Activated naive CD4-positive, alpha-beta T cell treated with anti-CD3 and anti-CD28 coated beads for 36 hours (primary cell): Measurements from ENCODE around the gene SLC22A5. TPM values are rescaled to one million over a fixed set of nuclear protein-coding genes. Genes with fewer than 3 reads are reported as not detected.
"Not testable (repeated sequence)": the region's sequence is repeated elsewhere in the genome, so short reads cannot be mapped to it uniquely, and the experiment has no call there.

Source experiments
- CTCF ChIA-PET: fragments of 350-600 bp; sonication (Branson Sonifier 250); formaldehyde crosslinking; loops from one replicate; lab custom pipeline; 2021; ENCODE audit warnings: antibody characterized with exemption; lab: Charles Lee
- DNase-seq: peaks from one replicate; pipeline ENCODE4 v3.0.0-alpha.2; 2020
- H3K27ac Mint-ChIP-seq: one replicate; pipeline ENCODE4 v1.8.0; 2021; ENCODE audit warnings: mild to moderate bottlenecking, mixed read lengths
- H3K27me3 Mint-ChIP-seq: one replicate; pipeline ENCODE4 v1.8.0; 2021; ENCODE audit warnings: low read depth, mixed read lengths
- H3K36me3 Mint-ChIP-seq: one replicate; pipeline ENCODE4 v1.8.0; 2021; ENCODE audit warnings: low read depth, mixed read lengths
- H3K4me1 Mint-ChIP-seq: one replicate; pipeline ENCODE4 v1.8.0; 2021; ENCODE audit warnings: low read depth, mixed read lengths
- H3K4me3 Mint-ChIP-seq: one replicate; pipeline ENCODE4 v1.8.0; 2021; ENCODE audit warnings: mild to moderate bottlenecking, moderate library complexity, mixed read lengths
- H3K9me3 Mint-ChIP-seq: one replicate; pipeline ENCODE4 v1.8.0; 2021; ENCODE audit warnings: mixed read lengths
- intact Hi-C: fragments of 100-400 bp; cut with micrococcal nuclease; formaldehyde crosslinking; loops from one replicate; pipeline ENCODE4 v1.15.1; 2023
- total RNA-seq, 2 experiments: library from RNA; stranded (reverse); gene quantifications; one replicate each; pipeline ENCODE4 v1.2.3, GENCODE V29; 2021

SLC22A5 gene
- total RNA-seq, 2 experiments from 2014 or later = 3.1 to 3.6 TPM

GRCh38 chr5:132391247-132391646 is 21.7 kb downstream of the SLC22A5 start:
- intact Hi-C loops = no loop called here
- CTCF ChIA-PET = interaction anchor here (1.1 to 20.9 kb wide), 3 partner anchors 8 to 109 kb away, joined by 3 to 466 read pairs (median 4); no protein-coding TSS in a partner anchor

GRCh38 chr5:132391870-132392269 is 22.4 kb downstream of the SLC22A5 start:
- Mint-ChIP-seq H3K27me3 (no peaks in the 10 kb centered on the region), H3K27ac (no peak overlapping the region), H3K36me3 (peaks cover 2% of the 10 kb centered on the region), H3K9me3 (no peaks in the 10 kb centered on the region), H3K4me3 (no peak overlapping the region), H3K4me1 (peaks cover 58% of the 10 kb centered on the region)
- DNase-seq = no peak
- intact Hi-C loops = no loop called here
- CTCF ChIA-PET = interaction anchor here (0.6 to 20.9 kb wide), 4 partner anchors 15 to 1561 kb away, joined by 3 to 466 read pairs (median 4); no protein-coding TSS in a partner anchor

More at GRCh38 chr5:132391247-132391646, 21.7 kb downstream of the SLC22A5 start:
- Mint-ChIP-seq H3K9me3 (no peaks in the 10 kb centered on the region), H3K27ac (no peak overlapping the region), H3K4me1 (peaks cover 58% of the 10 kb centered on the region), H3K36me3 (peaks cover 2% of the 10 kb centered on the region), H3K27me3 (no peaks in the 10 kb centered on the region), H3K4me3 (no peak overlapping the region)
- no peak for DNase-seq

- Mint-ChIP-seq H3K4me1 (peaks cover 58% of the 10 kb centered on the region), H3K4me3 (no peak overlapping the region), H3K36me3 (peaks cover 2% of the 10 kb centered on the region), H3K27ac (no peak overlapping the region), H3K9me3 (no peaks in the 10 kb centered on the region), H3K27me3 (no peaks in the 10 kb centered on the region)
- CTCF ChIA-PET = interaction anchor here (1.1 to 20.9 kb wide), 2 partner anchors 14 to 108 kb away, joined by 3 to 466 read pairs; no protein-coding TSS in a partner anchor
- DNase-seq = no peak
- intact Hi-C loops = no loop called here
These were observed 22.9 kb downstream of the SLC22A5 start for GRCh38 chr5:132392411-132392810.

GRCh38 chr5:132392978-132393825 is 23.7 kb downstream of the SLC22A5 start:
- H3K36me3 Mint-ChIP-seq = peaks cover 2% of the 10 kb centered on the region
- H3K4me1 Mint-ChIP-seq = peaks cover 61% of the 10 kb centered on the region
- no peak overlapping the region for H3K27ac Mint-ChIP-seq
- H3K4me3 Mint-ChIP-seq = no peak overlapping the region
- H3K9me3 Mint-ChIP-seq = no peaks in the 10 kb centered on the region
- CTCF ChIA-PET = interaction anchor here (0.6 to 20.9 kb wide), 2 partner anchors 107 to 304 kb away, joined by 3 to 466 read pairs; no protein-coding TSS in a partner anchor
- H3K27me3 Mint-ChIP-seq = no peaks in the 10 kb centered on the region
- no peak for DNase-seq
- intact Hi-C loops = no loop called here

- no peaks in the 10 kb centered on the region for H3K9me3 Mint-ChIP-seq
- CTCF ChIA-PET = interaction anchor here (0.9 to 20.9 kb wide), 5 partner anchors 8 to 106 kb away, joined by 3 to 466 read pairs (median 5); no protein-coding TSS in a partner anchor
- H3K27me3 Mint-ChIP-seq = no peaks in the 10 kb centered on the region
- no peak overlapping the region for H3K4me3 Mint-ChIP-seq
- H3K4me1 Mint-ChIP-seq = peaks cover 64% of the 10 kb centered on the region
- no peak overlapping the region for H3K27ac Mint-ChIP-seq
- intact Hi-C loops = no loop called here
- DNase-seq = no peak
- H3K36me3 Mint-ChIP-seq = peaks cover 2% of the 10 kb centered on the region
These were observed 25.3 kb downstream of the SLC22A5 start for GRCh38 chr5:132394667-132395259.

GRCh38 chr5:132396589-132397031 is 27.1 kb downstream of the SLC22A5 start:
- Mint-ChIP-seq H3K27ac (no peak overlapping the region), H3K27me3 (no peaks in the 10 kb centered on the region), H3K36me3 (peaks cover 2% of the 10 kb centered on the region), H3K4me1 (peaks cover 73% of the 10 kb centered on the region), H3K9me3 (no peaks in the 10 kb centered on the region), H3K4me3 (no peak overlapping the region)
- DNase-seq = no peak
- CTCF ChIA-PET = interaction anchor here (2.3 to 20.9 kb wide), 3 partner anchors 10 to 104 kb away, joined by 5 to 466 read pairs (median 17); no protein-coding TSS in a partner anchor
- intact Hi-C loops = loop anchor here (1.0 kb wide), 1 partner anchor 10 kb away; no protein-coding TSS in a partner anchor

GRCh38 chr5:132397224-132397623 is 27.7 kb downstream of the SLC22A5 start:
- H3K36me3 Mint-ChIP-seq = peaks cover 2% of the 10 kb centered on the region
- peaks cover 78% of the 10 kb centered on the region for H3K4me1 Mint-ChIP-seq
- H3K27ac Mint-ChIP-seq = no peak overlapping the region
- H3K9me3 Mint-ChIP-seq = no peaks in the 10 kb centered on the region
- no peak for DNase-seq
- H3K27me3 Mint-ChIP-seq = no peaks in the 10 kb centered on the region
- no peak overlapping the region for H3K4me3 Mint-ChIP-seq
- CTCF ChIA-PET = interaction anchor here (1.0 to 20.9 kb wide), 4 partner anchors 9 to 103 kb away, joined by 3 to 466 read pairs (median 10); no protein-coding TSS in a partner anchor
- intact Hi-C loops = no loop called here

- H3K9me3 Mint-ChIP-seq, H3K36me3 Mint-ChIP-seq, DNase-seq, H3K27me3 Mint-ChIP-seq, H3K4me3 Mint-ChIP-seq, H3K27ac Mint-ChIP-seq, intact Hi-C loops: not testable (repeated sequence)
- CTCF ChIA-PET = interaction anchor here (0.9 to 20.9 kb wide), 7 partner anchors 8 to 103 kb away, joined by 3 to 466 read pairs (median 3); no protein-coding TSS in a partner anchor
- H3K4me1 Mint-ChIP-seq = peaks cover 75% of the 10 kb centered on the region
These were observed 28.6 kb downstream of the SLC22A5 start for GRCh38 chr5:132397936-132398675.

- H3K4me1 Mint-ChIP-seq = peaks cover 77% of the 10 kb centered on the region
- not testable (repeated sequence) for H3K36me3 Mint-ChIP-seq, H3K4me3 Mint-ChIP-seq, H3K27ac Mint-ChIP-seq, DNase-seq, H3K9me3 Mint-ChIP-seq, H3K27me3 Mint-ChIP-seq
- intact Hi-C loops = loop anchor here (10.0 kb wide), 1 partner anchor 231 kb away; no protein-coding TSS in a partner anchor
- CTCF ChIA-PET = interaction anchor here (0.6 kb wide), 1 partner anchor 52 kb away, joined by 3 read pairs; no protein-coding TSS in a partner anchor
These were observed 34.5 kb downstream of the SLC22A5 start for GRCh38 chr5:132404041-132404440.

- intact Hi-C loops = loop anchor here (1.0 to 10.0 kb wide), 3 partner anchors 9 to 557 kb away; partner anchors contain the start of gene AFF4
- CTCF ChIA-PET = interaction anchor here (0.7 to 8.5 kb wide), 4 partner anchors 9 to 94 kb away, joined by 3 to 73 read pairs (median 7); no protein-coding TSS in a partner anchor
- Mint-ChIP-seq H3K27ac (peak overlapping the region; percentile 1), H3K4me1 (peaks cover 70% of the 10 kb centered on the region), H3K4me3 (no peak overlapping the region), H3K27me3 (no peaks in the 10 kb centered on the region), H3K36me3 (no peaks in the 10 kb centered on the region), H3K9me3 (peaks cover 9% of the 10 kb centered on the region)
- no peak for DNase-seq
These were observed 36.1 kb downstream of the SLC22A5 start for GRCh38 chr5:132405646-132406045.

GRCh38 chr5:132406144-132406783 is 36.8 kb downstream of the SLC22A5 start:
- H3K9me3 Mint-ChIP-seq = peaks cover 9% of the 10 kb centered on the region
- peak overlapping the region; percentile 69 for H3K27ac Mint-ChIP-seq
- peak; percentile 55 for DNase-seq
- peaks cover 64% of the 10 kb centered on the region for H3K4me1 Mint-ChIP-seq
- intact Hi-C loops = loop anchor here (1.0 to 10.0 kb wide), 3 partner anchors 10 to 556 kb away; partner anchors contain the start of gene AFF4
- no peak overlapping the region for H3K4me3 Mint-ChIP-seq
- H3K36me3 Mint-ChIP-seq = peaks cover 1% of the 10 kb centered on the region
- CTCF ChIA-PET = interaction anchor here (0.7 to 8.5 kb wide), 7 partner anchors 8 to 93 kb away, joined by 3 to 73 read pairs (median 5); no protein-coding TSS in a partner anchor
- H3K27me3 Mint-ChIP-seq = no peaks in the 10 kb centered on the region
